IPS-18c (cell line): ENCODE measurements around the gene ME2.

Source experiments
- H3K4me3 ChIP-seq: 2 replicates; pipeline ENCODE4 v1.7.0; 2013; ENCODE audit warnings: low read depth, mild to moderate bottlenecking, low read length, moderate library complexity; ENCODE audit not compliant: insufficient read depth
- H3K9me3 ChIP-seq: one replicate; pipeline ENCODE4 v1.6.1; 2013; ENCODE audit warnings: mild to moderate bottlenecking, low read length, moderate library complexity; ENCODE audit not compliant: control insufficient read depth, insufficient read depth

Gene ME2

DNA sequence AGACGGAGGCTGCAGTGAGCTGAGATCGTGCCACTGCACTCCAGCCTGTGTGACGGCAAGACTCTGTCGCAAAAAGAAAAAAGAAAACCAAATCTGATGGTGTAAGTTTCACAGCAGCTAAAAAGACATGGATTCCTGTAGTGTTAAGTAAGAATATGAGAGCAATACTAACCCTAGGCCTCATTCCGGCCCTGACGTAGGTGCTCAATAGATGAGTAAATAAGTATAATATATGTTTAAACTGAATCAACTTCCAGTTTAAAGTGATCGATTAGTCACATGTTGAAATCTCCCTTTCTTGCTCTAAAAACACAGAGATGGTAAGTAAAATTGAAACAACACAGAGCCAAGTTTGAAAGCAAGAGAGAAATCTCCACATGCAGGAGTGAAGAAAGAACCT, 8.0 kb downstream of the ME2 start:
- H3K9me3 ChIP-seq, result no peaks in the 10 kb centered on the region
- no peak overlapping the region for H3K4me3 ChIP-seq

DNA sequence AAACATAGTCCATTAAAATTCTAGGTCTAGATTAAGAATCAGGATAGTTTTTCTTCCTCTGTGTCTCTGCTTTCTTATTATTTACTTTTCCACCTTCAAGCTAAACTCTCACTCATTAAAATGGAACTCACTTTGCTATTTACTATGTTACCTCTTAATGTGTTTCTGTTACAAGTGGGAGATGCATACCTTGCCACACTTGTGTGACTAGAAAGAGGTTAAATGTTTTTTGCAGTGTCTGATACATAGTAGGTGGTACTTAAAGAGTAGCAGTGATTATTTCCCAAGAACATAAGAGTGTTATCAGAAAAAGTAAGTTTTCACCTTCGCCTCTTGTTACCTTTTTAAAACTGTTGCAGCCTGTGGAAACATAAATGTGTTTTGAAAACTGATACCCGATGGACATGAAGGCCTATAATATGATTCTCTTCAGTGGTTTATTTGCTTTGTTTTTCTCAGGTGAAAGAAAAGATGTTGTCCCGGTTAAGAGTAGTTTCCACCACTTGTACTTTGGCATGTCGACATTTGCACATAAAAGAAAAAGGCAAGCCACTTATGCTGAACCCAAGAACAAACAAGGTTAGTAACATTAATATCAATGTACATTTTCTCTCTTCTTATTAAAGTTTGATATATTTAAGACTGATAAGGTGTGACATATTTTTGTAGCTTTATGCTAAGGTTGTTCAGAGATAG, 16.6 kb downstream of the ME2 start:
- Histone ChIP-seq H3K4me3 (no peak overlapping the region), H3K9me3 (no peaks in the 10 kb centered on the region)

DNA sequence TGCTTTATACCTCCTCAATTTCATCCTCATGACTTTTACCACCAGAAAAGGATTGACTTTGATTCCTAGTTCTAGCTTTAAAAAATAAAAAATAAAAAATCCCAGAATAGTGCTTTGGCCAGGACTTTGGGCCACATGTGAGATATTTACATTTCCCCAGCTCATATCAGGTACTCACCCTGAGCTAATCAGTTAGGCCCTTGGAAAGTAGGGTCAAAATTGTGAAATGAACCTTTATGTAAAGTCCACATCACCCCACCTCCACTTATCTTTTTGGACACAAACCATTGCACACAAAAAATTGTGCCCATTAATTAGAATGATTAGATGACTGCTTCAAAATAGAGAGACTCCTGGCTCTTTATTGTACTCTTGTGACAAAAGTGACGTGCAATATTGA, 17.2 kb downstream of the ME2 start:
- H3K9me3 ChIP-seq, result no peaks in the 10 kb centered on the region
- H3K4me3 ChIP-seq, result no peak overlapping the region

DNA sequence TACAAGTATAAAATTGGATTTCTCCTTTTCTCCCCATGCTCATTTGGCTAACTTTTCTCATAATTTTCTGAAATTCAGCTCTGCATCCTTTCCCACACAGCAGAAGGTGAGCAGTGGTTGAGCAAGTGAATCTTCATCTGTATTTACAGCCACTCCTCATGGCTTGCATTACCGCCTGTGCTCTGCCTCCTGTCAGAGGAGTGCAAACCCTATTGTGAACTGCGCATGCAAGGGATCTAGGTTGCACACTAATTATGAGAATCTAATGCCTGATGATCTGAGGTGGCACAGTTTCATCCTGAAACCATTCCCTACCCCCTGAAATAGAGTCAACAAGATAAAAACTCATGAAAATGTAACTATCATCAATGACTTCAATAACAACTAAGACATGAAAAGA, 20.0 kb downstream of the ME2 start:
- Histone ChIP-seq H3K9me3 (no peaks in the 10 kb centered on the region), H3K4me3 (no peak overlapping the region)

DNA sequence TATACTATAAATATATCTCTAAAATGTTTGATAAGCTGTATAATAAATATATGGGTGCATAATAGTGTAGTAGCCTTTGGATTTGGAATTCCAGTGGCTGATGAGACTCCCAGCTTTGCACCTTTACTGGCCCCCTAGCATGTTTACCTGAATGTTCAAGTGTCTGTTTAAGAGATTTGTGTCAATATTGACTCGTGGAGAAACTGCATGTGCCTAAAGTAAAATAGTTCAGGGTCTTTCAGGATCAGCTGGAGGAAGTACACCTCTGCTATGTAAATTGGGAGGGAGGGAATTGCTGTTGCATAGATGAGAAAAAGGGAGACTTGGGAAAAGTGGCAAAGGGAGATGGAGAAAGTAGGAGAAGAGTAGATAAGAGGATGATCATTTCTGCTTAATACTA, 23.9 kb downstream of the ME2 start:
- Histone ChIP-seq H3K4me3 (no peak overlapping the region), H3K9me3 (peaks cover 3% of the 10 kb centered on the region)

DNA sequence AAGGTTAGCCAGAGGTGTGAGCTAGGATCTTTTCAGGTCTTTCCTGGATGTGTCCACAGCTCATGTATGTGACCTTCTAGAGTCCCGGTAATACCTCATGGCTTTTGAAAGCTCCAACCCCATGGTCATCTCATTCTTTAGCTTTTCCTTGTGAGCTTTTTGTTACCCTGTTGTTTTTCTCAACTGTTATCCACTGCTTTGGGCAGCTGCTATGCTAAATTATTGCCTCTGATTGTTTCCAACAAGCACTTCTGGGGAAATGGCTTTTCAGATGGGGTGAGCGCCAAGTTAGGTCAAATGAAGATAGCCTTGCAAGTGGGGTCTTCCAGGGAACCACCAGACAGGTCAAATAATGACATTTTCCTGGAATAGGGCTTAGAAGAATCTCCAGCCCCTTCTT, 27.9 kb downstream of the ME2 start:
- H3K4me3 ChIP-seq, result no peak overlapping the region
- H3K9me3 ChIP-seq, result peaks cover 3% of the 10 kb centered on the region

DNA sequence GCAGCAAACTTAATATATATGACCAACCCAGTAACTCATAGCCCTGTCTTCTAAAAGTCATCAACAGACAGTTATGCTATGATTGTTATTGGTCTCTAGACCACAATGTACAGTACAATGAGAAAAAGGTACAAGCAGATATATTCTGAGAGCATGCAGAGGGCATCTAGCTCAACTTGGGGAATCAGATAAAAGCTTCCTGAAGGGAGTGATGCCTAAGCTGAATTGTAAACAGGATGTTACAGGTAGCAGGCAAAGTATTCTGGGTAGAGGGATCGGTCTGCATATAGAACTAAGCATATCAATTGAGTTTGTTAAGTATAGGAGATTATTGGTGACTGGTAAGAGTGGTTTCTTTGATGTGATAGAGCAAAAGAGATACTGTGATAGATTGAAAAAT, 30.3 kb downstream of the ME2 start:
- Histone ChIP-seq H3K9me3 (peaks cover 3% of the 10 kb centered on the region), H3K4me3 (no peak overlapping the region)

DNA sequence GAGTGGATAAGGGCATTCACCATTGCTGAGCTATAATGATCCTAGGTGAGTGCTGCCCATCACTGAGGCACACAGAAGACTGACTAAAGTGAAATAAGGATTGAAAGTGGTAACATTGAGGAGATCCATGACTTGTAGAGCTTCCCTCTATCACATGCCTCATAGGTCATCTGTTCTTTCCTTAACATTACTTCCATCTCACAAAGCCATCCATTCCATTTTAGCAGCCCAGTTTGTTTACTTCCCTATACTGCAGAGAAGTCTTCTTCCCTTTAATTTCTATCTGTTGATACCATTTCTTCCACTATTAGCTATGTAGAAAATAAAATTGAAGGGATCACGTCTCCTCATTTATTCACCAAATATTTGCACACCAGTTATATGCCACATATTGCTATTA, 32.1 kb downstream of the ME2 start:
- Histone ChIP-seq H3K9me3 (peaks cover 3% of the 10 kb centered on the region), H3K4me3 (no peak overlapping the region)

DNA sequence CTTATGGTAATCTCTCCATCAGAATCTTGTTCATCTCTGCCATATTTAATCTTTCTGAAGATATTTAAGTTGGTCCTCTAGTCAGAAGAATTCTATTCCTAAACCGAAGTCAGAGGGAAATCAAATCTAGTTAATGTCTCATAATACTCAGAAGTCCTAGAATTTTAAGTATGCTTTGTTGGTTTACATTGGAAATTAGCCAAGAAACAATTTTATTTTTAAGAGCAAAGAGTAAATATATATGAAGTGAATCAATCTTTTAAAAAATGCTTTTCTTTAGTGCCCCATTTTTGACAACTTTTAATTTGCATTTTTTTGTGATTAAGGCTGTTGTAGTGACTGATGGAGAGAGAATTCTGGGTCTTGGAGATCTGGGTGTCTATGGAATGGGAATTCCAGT, 38.1 kb downstream of the ME2 start:
- Histone ChIP-seq H3K4me3 (no peak overlapping the region), H3K9me3 (no peaks in the 10 kb centered on the region)

DNA sequence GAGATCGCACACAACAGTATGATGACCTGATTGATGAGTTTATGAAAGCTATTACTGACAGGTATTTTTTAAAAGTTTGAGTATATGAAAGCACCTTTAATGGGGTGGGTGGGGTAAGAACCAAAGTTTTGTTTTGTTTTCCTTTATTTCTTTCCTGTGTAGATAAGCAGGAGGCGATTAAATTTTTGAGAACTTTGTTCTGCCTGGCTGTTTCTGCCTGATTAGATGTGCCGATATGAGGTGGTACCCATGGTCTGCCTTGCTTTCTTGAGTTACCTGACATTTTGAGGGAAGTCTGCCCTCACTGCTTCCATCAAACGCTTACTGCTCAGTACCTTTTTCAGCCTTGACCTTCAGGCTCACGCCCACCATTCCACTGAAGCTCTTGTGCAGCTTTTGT, 39.2 kb downstream of the ME2 start:
- no peak overlapping the region for H3K4me3 ChIP-seq
- no peaks in the 10 kb centered on the region for H3K9me3 ChIP-seq

DNA sequence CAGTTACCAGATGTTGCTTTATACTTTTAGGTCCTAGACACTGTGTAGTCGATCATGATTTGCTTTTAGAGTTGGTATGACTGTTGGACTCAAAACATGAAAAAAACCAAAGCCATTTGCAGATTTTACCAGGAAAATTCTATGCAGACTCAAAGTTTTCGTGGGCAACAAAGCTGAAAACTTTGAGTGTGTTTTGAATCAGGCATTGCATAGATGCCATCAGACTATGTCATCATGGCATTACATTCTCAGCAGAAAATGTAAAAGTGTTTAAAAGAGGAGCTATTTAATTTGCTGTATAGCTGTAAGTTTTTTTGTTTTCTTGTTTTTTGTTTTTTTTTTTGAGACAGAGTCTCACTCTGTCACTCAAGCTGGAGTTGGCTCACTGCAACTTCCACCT, 45.5 kb downstream of the ME2 start:
- Histone ChIP-seq H3K9me3 (peaks cover 2% of the 10 kb centered on the region), H3K4me3 (no peak overlapping the region)

DNA sequence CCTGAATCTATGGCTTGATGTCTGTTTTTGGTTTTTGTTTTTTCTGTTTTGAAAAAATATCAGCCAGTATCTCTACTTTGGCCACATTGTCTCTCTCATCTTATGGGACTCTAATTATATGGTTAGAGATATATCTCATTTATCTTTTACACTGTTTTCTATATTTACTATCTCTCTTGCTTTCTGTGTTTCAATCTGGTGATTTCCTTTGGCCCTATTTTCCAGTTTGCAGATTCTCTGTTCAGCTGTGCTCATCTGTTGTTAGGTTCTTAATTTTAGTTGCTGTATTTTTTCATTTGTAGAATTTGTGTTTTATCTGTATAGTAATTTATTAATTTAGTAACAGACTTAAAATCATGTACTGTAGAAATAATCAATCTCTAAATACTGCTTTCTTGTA, 47.6 kb downstream of the ME2 start:
- H3K9me3 ChIP-seq, result peaks cover 2% of the 10 kb centered on the region
- H3K4me3 ChIP-seq, result no peak overlapping the region

DNA sequence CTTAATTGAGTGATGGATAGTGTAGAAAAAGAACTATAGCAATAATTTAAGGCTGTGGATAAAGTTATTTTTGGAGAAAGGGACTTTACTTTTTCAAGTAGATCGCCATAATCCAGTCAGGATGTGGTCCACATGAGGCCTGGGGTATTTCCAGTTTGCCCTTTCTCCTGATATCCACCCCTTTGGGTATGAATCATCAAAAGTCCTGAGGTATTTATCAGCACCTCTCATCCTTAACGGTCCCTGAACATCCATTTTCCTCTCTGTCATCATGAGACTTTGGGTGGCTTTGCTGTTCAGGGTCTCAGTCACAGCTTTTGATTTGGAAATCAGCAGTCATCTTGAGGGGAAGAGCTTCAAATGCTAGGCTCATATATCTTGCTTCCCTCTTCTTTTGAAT, 49.6 kb downstream of the ME2 start:
- H3K4me3 ChIP-seq, result no peak overlapping the region

DNA sequence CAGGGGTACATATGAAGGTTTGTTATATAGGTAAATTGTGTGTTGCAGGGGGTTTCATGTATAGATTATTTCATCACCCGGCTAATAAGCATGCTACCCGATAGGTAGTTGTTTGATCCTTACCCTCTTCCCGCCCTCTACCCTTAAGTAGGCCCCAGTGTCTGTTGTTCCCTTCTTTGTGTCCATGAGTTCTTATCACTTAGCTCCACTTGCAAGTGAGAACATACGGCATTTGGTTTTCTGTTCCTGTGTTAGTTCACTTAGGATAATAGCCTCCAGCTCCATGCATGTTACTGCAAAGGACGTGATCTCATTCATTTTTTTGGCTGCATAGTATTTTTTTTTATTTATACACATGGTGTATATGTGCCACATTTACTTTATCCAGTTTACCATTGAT, 54.8 kb downstream of the ME2 start:
- H3K9me3 ChIP-seq, result no peaks in the 10 kb centered on the region
- H3K4me3 ChIP-seq, result no peak overlapping the region

More for the DNA sequence above, 49.6 kb downstream of the ME2 start:
- peaks cover 2% of the 10 kb centered on the region for H3K9me3 ChIP-seq

DNA sequence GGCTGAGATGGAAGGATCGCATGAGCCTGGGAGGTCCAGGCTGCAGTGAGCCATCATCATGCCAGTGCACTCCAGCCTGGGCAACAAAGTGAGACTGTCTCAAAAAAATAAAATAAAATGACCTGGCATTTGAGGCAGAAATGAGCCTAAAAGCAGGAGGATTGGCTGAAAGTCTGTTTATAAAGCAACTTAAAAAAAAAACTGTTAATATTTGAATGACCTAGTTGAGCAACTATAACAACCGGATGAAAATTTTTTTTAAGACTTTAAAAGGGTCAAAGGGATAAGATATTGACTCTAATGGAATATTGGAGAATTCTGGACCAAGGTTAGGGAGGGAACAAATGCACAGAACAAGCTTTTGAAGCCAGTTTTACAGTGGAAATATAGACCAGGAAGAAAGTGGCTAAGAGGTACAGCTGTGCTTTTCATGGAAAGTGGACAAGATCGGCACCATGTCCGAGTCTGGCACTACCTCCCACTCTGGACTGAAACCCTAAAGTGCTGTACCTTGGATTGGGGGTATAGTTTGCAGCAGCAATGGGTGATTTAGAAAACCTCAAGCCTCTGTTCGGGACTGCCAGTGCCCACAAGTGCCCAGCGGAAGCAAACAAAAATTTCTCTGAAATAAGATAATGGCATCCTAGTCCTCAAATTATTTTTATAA, 55.8 kb downstream of the ME2 start:
- H3K4me3 ChIP-seq, result no peak overlapping the region
- H3K9me3 ChIP-seq, result no peaks in the 10 kb centered on the region

DNA sequence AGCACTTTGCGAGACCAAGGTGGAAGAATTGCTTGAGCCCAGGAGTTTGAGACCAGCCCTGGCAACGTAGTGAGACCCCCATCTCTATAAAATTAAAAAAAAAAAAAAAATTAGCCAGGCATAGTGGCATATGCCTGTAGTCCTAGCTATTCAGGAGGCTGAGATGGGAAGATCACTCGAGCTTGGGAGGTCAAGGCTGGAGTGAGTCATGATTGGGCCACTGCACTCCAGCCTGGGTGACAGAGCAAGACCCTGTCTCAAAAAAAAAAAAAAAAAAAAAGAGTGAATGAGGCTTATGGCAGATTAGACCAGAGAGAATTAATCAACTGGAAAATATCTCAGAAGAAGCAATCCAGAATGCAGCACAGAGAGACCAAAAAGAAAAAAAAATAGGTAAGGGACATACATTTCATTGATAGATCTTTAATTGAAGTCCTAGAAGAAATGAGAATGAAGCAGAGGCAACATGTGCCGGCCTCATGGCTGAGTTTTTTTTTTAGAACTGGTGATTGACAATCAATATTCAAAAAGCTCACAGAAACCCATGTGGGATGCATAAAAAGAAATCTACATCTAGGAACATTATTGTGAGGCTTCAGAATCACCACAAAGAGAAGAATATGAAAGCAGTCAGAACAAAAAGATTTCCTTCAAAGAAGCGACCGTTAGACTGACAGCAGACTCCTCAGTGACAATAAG, 56.7 kb downstream of the ME2 start:
- Histone ChIP-seq H3K4me3 (no peak overlapping the region), H3K9me3 (no peaks in the 10 kb centered on the region)

DNA sequence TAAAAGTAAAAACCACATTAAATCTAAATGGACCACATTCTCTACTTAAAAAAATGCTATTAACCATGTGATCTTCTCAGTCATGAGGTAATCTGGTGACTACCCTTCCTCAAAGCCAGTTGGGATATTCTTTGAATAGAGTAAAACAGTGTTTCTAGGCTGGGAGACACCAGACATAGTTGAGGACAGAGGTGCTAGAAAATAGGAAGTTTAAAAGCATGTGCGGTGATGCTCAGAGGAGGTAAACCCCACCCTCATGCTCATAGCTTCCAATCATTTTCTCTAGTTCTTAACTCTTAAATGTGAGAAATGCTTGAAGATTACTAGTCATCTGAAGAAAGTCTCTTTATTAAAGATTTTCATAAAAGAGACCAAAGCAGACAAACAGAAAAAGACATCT, 58.3 kb downstream of the ME2 start:
- H3K9me3 ChIP-seq, result no peaks in the 10 kb centered on the region
- no peak overlapping the region for H3K4me3 ChIP-seq

DNA sequence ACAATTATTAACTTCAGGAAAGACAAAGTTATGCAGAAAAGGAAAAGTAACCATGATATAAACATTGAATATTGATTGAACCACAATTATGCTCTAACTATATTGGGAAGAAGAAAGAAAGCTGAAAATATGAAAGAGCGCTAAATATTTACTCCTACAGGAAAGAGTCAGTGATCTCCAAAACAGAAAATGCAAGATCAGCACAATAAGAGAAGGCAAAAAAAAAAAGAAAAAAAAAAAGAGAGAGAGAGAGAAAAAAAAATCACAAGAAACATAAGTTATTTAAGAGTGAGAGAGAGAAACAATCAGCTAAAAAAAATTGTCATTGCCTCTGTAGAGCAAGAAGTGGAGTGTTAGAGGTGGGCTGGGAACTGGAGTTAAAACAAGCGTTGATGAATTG, 60.0 kb downstream of the ME2 start:
- no peak overlapping the region for H3K4me3 ChIP-seq
- H3K9me3 ChIP-seq, result no peaks in the 10 kb centered on the region
